ENCODE measurements around the gene THRB. TPM values are rescaled to one million over a fixed set of nuclear protein-coding genes. Genes with fewer than 3 reads are reported as not detected.

The THRB gene
- polyA plus RNA-seq, 2 of the 4 experiments (the other 2 are of a cell fraction) = 2.0 to 2.3 TPM

DNA sequence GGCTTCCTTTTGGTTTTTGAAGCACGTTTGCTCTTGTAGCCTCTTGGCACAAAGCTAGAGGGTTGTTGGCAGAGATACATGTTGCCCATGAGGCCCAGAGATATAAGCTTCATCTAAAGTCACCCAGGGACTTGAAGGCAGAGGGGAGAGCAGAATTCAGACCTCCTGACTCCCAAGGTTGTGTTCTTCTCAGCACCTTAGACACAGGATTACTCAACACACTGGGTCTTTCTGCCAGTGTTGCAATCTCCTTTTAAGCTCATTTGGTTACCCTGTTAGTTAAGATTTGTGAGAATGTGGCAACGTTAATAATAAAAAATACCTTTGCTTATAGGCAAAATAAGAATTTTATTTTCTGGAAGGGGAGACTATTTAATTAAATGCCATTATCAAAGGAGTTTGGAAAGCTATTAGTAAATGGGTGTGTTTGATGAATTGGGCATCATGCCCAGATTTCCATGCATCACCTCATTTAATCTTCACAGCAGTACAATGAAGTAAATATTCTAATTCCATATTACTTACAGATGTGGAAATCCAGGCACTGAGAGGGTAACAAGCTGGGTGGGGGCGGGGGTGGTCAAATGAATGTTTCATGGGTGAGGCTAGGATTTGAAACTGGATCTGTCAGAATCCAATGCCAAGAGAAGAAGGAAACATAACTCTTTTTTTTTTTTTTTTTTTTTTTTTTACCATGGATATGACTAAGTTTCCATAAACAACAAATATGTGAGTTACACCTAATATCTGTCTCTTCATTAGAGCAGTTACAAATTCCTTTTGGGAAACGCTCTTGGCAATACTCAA is 366.2 kb downstream of the THRB start:
- peak overlapping the region; percentile 42 for H3K4me2 ChIP-seq
- ATAC-seq = 0 out of 6 replicates have a peak, but pooled peaks of 1 of the 2 experiments have one; percentile 54
- no peak for FAIRE-seq
- CTCF ChIA-PET = interaction anchor here (0.5 to 1.7 kb wide), 4 partner anchors 9 to 249 kb away, joined by 3 to 7 read pairs (median 4); no protein-coding TSS in a partner anchor
- 40% methylated on average over 4 of the region's 4 CpGs for WGBS (ENCODE audit: missing lambda C conversion rate)
- peak in 1 of 2 experiments; percentile 16 for DNase-seq (ENCODE audit: low read depth in 1 of 2, low spot score in 1 of 2)
- POLR2A ChIA-PET = no interaction called here
- H3K9me3 ChIP-seq = no peaks in the 10 kb centered on the region
- no peak overlapping the region for H3K4me3 ChIP-seq
- peaks cover 21% of the 10 kb centered on the region for H3K4me1 ChIP-seq
- H3K27ac ChIP-seq = peak overlapping the region; percentile 13 to 28; a peak in 1 of 6 replicates
- TF ChIP-seq, protein P1, sequence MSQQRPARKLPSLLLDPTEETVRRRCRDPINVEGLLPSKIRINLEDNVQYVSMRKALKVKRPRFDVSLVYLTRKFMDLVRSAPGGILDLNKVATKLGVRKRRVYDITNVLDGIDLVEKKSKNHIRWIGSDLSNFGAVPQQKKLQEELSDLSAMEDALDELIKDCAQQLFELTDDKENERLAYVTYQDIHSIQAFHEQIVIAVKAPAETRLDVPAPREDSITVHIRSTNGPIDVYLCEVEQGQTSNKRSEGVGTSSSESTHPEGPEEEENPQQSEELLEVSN (IDR thresholded peaks at IDR 0.05; ENCODE audit: borderline replicate concordance, low read depth) = no peak
- TF ChIP-seq ESRRA (IDR thresholded peaks at IDR 0.05; ENCODE audit: borderline replicate concordance, low read length) = no peak
- no peak for TF ChIP-seq TP53 (CRISPR knock-in tag; IDR thresholded peaks at IDR 0.05)
- TF ChIP-seq HOXB5 (CRISPR knock-in tag; IDR thresholded peaks at IDR 0.05) = no peak
- no peak for TF ChIP-seq ELK1 (IDR thresholded peaks at IDR 0.05; ENCODE audit: low read depth, low read length)
- TF ChIP-seq CEBPB (IDR thresholded peaks at IDR 0.05) = peak; percentile 46 to 75; a peak in 2 of 4 replicates
- TF ChIP-seq HEYL (CRISPR knock-in tag; IDR thresholded peaks at IDR 0.05) = no peak

DNA sequence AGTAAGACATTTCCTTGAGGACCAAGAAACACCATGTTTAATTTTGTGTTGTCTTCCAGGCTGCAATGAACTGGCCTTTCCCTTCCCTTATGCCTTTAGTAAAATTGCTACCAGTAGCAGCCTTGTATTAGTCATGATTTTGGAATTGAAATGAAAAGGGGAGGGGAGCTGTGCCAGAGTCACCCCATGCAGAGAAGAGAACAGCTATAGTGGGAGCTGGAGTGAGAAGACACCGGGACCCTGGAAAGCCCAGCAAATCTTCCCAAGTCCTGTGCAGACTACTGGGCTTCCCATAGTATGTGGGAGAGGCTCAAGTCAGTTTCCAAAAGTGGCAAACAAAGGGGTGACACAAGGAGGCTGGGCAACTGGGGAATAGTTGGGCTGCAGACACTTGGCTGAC is 371.1 kb downstream of the THRB start:
- ChIA-PET POLR2A (no interaction called here), CTCF (no interaction called here)
- no peak for FAIRE-seq
- peak overlapping the region in 1 of 2 experiments; percentile 62; a peak in 3 of 6 replicates for H3K27ac ChIP-seq
- H3K4me2 ChIP-seq = peak overlapping the region; percentile 24; the same call in 2 of the 3 replicates
- H3K4me3 ChIP-seq = no peak overlapping the region
- no peak for DNase-seq (ENCODE audit: low read depth in 1 of 2, low spot score in 1 of 2)
- H3K9me3 ChIP-seq = no peaks in the 10 kb centered on the region
- H3K4me1 ChIP-seq = peaks cover 36% of the 10 kb centered on the region
- no peak for TF ChIP-seq KDM1A (IDR thresholded peaks at IDR 0.05; ENCODE audit: low read depth)
- no peak for TF ChIP-seq CBX8 (IDR thresholded peaks at IDR 0.05)
- TF ChIP-seq RARB (CRISPR knock-in tag; IDR thresholded peaks at IDR 0.05) = no peak
- TF ChIP-seq CTCF (IDR thresholded peaks at IDR 0.05) = no peak
- no peak for TF ChIP-seq NFE2L2 (conservative IDR thresholded peaks at IDR 0.05; ENCODE audit: low read length)
- TF ChIP-seq HDAC2 (IDR thresholded peaks at IDR 0.05) = no peak
- ATAC-seq = peak; percentile 41 to 42; a peak in 2 of 6 replicates
- WGBS (ENCODE audit: missing lambda C conversion rate) = 50% methylated on average over 1 of the region's 1 CpG

- 69% methylated on average over 3 of the region's 3 CpGs for WGBS (ENCODE audit: missing lambda C conversion rate)
- H3K4me2 ChIP-seq = no peak overlapping the region
- DNase-seq (ENCODE audit: low read depth in 1 of 2, low spot score in 1 of 2) = no peak
- ATAC-seq = no peak
- H3K27ac ChIP-seq = peak overlapping the region in 1 of 2 experiments; percentile 81; a peak in 2 of 6 replicates
- no peak for TF ChIP-seq RFX5 (IDR thresholded peaks at IDR 0.05)
- TF ChIP-seq ESRRA (IDR thresholded peaks at IDR 0.05; ENCODE audit: borderline replicate concordance, low read length) = no peak
- TF ChIP-seq JUNB (IDR thresholded peaks at IDR 0.05) = no peak
- TF ChIP-seq FOXS1 (CRISPR knock-in tag; IDR thresholded peaks at IDR 0.05) = no peak
- TF ChIP-seq, protein P2, sequence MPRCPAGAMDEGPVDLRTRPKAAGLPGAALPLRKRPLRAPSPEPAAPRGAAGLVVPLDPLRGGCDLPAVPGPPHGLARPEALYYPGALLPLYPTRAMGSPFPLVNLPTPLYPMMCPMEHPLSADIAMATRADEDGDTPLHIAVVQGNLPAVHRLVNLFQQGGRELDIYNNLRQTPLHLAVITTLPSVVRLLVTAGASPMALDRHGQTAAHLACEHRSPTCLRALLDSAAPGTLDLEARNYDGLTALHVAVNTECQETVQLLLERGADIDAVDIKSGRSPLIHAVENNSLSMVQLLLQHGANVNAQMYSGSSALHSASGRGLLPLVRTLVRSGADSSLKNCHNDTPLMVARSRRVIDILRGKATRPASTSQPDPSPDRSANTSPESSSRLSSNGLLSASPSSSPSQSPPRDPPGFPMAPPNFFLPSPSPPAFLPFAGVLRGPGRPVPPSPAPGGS (IDR thresholded peaks at IDR 0.05) = no peak
- TF ChIP-seq JUN (IDR thresholded peaks at IDR 0.05) = no peak
- TF ChIP-seq BHLHE40 (IDR thresholded peaks at IDR 0.05; ENCODE audit: low read depth, low read length) = no peak
- TF ChIP-seq POLR2A (IDR thresholded peaks at IDR 0.05; ENCODE audit: low read length) = no peak
- TF ChIP-seq TP53 (CRISPR knock-in tag; IDR thresholded peaks at IDR 0.05) = no peak
- TF ChIP-seq FOSL2 (IDR thresholded peaks at IDR 0.05) = no peak
- TF ChIP-seq FOSL2 (CRISPR knock-in tag; IDR thresholded peaks at IDR 0.05) = no peak
- TF ChIP-seq RARB (CRISPR knock-in tag; IDR thresholded peaks at IDR 0.05) = no peak
- no peak for TF ChIP-seq RCOR1 (IDR thresholded peaks at IDR 0.05; ENCODE audit: low read depth, low read length)
- no peak for TF ChIP-seq CHD4 (IDR thresholded peaks at IDR 0.05; ENCODE audit: borderline replicate concordance)
- TF ChIP-seq PHF8 (IDR thresholded peaks at IDR 0.05; ENCODE audit: borderline replicate concordance, low read depth) = no peak
- no peak for TF ChIP-seq MYC (IDR thresholded peaks at IDR 0.05; ENCODE audit: borderline replicate concordance, low read length)
- H3K4me1 ChIP-seq = peaks cover 31% of the 10 kb centered on the region
- no peak for FAIRE-seq
- no peak overlapping the region for H3K4me3 ChIP-seq
- no peaks in the 10 kb centered on the region for H3K9me3 ChIP-seq
- ChIA-PET POLR2A (no interaction called here), CTCF (interaction anchor here (1.1 to 1.5 kb wide), 2 partner anchors 8 to 31 kb away, joined by 3 to 6 read pairs; no protein-coding TSS in a partner anchor)
Measured at GRCh38 chr3:24120434-24120833, 374.2 kb downstream of the THRB start.
